OCI-M2 (cell line): Measurements from ENCODE around the gene CCSER2.
"Not testable (repeated sequence)": the region's sequence is repeated elsewhere in the genome, so short reads cannot be mapped to it uniquely, and the experiment has no call there.

ENCODE experiments used
- DNase-seq: peaks from one replicate; lab custom pipeline; 2025; ENCODE audit not compliant: unreplicated experiment; lab: John Stamatoyannopoulos, UW

CCSER2 gene, protein sequence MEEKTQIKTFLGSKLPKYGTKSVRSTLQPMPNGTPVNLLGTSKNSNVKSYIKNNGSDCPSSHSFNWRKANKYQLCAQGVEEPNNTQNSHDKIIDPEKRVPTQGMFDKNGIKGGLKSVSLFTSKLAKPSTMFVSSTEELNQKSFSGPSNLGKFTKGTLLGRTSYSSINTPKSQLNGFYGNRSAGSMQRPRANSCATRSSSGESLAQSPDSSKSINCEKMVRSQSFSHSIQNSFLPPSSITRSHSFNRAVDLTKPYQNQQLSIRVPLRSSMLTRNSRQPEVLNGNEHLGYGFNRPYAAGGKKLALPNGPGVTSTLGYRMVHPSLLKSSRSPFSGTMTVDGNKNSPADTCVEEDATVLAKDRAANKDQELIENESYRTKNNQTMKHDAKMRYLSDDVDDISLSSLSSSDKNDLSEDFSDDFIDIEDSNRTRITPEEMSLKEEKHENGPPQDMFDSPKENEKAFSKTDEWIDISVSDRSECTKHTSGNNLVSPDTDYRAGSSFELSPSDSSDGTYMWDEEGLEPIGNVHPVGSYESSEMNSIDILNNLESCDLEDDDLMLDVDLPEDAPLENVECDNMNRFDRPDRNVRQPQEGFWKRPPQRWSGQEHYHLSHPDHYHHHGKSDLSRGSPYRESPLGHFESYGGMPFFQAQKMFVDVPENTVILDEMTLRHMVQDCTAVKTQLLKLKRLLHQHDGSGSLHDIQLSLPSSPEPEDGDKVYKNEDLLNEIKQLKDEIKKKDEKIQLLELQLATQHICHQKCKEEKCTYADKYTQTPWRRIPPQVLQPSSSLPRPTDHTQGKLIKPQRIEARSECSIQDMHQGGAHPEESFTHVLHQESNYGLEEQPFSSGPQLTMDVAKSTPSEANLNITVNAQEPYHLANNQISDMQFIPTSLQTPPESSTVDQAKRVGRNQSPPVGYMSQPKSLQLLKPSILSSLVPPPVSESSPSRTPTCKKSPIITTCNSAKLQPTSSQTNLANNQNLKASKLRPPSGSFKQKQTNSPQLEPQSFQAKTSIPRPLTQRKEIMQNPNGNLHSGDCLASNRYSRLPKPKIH

DNA sequence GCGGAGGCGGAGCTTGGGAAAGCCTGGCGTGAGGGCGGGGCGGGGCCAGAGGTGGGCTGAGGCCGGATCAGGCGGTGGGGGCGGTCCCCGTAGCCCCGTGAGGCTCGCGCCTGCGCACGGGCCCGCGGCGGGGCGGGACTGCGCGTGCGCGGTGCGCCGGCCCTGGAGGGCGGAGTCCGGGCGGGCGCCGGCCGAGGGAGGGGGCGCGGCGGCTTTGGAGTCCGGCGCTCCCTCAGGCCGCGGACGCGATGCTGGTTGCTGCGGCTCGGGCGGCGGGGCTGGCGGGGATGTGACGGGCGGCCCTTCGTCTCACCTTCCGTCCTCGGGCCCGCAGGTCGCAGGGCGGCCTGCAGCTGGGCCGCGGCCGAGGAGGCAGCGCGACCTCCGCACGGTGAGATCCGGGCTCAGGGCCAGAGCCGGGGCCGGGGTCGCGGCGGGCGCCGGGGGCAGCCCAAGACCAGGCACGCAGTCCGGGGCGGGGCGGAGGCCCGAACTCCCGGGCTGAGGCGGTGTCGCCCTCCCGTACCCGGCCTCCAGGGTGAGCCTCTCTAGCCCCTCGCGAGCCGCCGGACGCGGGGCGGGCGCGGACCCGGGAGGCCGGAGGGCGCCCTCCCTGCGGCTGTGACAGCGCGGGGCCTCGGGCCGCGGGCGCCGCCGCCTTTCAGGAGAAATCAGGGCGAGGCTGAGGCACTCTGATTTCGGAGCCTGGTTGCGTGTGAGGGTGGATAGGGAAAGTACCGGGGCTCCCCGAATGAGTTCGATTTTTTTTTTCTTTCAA, at the start of gene CCSER2:
Gene CCSER2, plus strand, starts transcription at position 172 of the 778 bp plus-strand sequence. CDS start 42,464 bp downstream, outside the sequence.
- DNase-seq = peak; percentile 9

DNA sequence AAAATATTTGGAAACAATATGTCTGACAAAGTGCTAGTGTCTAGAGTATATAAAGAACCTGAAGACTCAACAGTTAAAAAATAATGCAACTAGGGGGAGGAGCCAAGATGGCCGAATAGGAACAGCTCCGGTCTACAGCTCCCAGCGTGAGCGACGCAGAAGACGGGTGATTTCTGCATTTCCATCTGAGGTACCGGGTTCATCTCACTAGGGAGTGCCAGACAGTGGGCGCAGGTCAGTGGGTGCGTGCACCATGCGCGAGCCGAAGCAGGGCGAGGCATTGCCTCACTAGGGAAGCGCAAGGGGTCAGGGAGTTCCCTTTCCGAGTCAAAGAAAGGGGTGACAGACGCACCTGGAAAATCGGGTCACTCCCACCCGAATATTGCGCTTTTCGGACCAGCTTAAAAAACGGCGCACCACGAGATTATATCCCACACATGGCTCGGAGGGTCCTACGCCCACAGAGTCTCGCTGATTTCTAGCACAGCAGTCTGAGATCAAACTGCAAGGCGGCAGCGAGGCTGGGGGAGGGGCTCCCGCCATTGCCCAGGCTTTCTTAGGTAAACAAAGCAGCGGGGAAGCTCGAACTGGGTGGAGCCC, 48.4 kb upstream of the CCSER2 start:
- DNase-seq = not testable (repeated sequence)

DNA sequence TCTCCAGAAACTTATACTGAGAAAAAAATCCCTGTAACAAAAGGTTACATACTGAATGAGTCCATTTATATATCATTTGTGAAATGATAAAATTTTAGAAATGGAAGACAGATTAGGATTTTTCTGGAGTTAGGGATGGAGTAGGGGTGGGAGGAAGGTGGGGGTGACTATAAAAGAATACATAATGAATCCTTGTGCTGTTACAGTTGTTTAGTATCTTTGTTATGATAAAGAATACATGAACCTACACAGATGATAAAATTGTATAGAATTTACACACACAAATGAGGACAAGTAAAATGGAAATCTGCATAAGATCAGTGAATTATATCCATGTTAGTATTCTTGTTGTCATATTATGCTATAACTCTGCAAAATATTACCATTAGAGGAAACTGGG, 41.7 kb upstream of the CCSER2 start:
- DNase-seq = no peak

DNA sequence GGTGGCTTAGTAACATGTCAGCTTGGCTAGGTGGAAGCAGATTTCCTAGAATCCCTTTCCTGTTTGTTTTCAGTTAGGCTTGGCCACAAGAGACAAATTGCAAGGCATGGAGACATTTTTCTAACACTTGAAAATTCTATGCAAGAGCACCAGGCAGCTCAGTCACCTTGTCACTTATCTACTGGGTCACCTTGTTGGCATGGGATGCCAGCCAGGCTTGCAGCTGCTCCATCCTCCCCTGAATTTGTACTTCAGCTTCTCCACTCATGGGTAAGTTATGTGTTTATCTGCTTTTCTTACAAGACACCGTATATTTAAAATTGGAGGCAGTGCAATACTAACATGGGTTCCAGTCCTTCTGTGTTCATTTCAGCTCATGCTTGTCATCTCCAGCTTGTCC, 40.2 kb upstream of the CCSER2 start:
- DNase-seq = no peak

DNA sequence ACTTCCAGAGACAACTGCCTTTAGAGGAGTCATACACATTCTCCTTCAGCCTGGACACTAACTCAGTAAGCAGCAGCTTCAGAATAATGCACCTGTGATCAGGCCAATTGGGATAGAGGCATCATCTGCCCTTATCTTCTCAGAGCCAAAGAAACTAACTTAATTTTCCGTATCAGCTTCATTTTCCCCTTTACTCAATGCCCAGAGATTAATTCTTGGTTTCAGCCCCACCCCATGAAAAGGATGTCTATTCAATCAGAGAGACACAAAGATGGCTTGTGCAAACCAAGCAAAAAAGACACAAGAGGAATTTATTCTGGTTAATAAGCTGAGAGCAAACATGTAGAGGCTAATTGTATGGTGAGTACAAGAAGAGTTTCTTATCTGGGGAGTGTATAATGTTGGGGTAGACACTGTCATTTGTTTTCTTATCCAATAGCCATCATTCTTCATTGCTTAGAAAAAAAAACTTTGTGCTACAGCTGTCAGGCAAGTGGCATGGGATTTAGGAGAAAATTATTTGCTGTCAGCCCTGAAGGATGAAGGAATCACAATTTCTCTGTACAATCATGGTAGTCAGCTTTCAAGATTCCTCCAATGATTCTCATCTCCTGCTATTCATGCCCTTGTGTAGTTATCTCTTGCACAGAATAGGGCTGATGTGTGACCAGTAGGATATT, 38.7 kb upstream of the CCSER2 start:
- no peak for DNase-seq

DNA sequence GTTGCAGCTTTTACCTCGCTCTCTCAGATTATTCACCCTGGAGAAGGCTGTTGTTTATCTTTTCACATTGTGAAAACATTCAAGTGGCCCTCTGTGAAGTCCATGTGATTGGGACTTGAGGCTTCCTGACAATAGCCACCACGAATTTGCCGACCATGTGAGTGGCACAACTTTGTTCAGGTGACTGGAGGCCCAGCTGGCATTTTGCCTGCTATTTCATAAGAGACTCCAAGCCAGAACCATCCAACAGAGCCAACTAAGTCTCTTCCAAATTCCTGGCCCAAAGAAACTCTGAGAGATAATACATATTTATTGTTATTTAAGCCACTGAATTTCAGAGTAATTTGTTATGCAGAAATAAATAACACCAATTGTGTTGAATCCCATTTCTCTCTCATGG, 38.2 kb upstream of the CCSER2 start:
- no peak for DNase-seq

DNA sequence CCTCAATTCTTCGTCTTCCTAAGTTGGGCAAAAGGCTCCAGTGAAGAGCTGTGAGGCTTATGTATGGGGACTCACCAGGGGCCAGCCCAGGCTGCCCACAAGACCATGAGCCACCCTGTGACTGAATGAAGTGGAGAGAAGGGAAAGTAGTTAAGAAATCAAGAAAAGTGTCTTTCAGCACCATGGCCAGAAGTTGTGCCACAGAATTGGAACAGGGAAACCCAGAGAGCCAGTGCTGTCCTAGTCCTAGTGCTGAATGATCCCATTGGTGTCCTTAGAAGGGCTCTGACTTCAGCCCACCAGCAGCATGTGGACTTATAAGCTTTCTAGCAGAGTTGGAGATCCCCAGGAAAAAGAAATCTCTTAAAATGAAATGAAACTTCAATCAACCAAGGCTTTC, 37.0 kb upstream of the CCSER2 start:
- DNase-seq = no peak

DNA sequence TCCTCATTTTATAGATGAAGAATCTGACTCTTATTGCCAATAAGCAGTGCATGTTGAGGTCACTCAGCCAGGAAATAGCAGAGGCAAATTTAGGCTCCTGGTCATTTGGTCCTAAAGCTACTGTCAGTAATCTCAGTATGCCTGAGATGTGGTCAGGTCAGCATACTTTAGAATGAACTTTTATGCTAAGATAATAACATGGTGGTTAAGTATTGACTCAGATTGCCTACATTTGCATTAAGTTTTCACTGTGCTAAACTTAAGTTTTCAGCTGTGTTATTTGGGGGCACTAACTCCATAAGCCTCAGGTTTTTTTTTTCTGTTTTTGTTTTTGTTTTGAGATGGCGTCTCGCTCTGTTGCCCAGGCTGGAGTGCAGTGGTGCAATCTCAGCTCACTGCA, 35.9 kb upstream of the CCSER2 start:
- no peak for DNase-seq

DNA sequence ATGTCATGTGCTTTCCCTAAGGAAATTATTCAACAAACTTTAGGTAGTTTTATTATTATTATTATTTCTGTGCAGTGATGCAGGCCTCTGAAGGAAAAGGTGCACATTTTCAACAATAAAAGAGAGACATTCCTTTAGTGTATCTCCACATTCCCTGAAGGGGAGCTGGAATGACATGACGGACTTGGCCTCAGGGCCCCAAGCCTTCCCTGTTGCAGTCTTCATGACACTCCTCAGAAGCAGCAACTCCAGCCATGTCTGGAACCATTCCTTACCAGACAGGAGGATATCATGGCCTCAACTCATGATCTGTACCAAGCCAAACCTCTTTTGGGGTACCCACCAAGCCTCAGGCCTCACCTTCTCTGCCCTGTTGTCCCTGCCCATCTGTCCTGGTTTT, 35.2 kb upstream of the CCSER2 start:
- no peak for DNase-seq

DNA sequence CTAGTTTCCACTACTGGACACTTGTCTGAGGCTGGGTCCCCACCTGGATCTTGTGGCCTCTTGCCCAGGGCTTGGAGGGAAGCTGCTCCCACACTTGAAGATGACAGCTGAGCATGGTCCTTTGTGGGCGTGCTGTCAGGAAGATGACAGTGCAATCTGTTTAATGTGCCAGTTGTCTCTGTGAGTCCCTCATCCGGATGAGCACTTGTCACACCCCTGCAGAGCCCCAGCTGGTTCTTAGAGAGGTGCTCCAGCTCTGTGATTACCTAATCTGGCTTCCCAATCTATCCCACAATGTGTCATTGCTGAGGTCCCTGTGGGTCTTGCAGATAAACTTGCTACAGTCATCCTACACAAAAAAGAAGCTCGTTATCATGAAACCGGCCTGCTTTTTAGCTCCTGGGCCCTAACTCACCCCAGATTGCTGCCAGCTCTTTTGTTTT, 34.8 kb upstream of the CCSER2 start:
- peak; percentile 53 for DNase-seq

DNA sequence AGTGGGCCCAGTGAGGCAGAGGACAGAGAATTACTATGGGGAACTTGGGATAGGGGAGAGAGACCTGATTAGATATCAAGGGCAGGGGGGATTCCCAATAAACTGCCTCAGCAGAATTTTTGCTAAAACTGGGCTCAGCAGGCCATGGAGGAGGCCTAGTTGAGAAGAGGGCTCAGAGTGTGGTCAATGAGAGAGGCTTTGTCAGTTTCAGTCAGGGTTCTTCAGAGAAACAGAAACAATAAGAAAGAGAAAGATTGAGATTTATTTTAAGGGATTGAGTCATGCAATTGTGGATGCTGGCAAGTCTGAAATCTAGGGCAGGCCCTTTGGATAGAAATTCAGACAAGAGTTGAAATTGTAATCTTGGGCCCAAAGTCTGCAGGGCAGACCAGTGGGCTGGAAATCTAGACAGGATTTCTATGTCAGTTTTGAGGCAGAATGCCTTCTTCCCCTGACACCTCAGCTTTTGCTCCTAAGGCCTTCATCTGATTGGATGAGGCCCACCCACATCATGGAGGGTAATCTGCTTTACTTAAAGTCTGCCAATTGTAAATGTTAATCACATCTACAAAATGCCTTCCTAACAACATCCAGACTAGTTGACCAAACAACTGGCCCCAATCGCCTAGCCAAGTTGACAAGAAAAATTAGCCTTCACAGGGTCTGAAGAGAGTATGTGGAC, 33.5 kb upstream of the CCSER2 start:
- no peak for DNase-seq

DNA sequence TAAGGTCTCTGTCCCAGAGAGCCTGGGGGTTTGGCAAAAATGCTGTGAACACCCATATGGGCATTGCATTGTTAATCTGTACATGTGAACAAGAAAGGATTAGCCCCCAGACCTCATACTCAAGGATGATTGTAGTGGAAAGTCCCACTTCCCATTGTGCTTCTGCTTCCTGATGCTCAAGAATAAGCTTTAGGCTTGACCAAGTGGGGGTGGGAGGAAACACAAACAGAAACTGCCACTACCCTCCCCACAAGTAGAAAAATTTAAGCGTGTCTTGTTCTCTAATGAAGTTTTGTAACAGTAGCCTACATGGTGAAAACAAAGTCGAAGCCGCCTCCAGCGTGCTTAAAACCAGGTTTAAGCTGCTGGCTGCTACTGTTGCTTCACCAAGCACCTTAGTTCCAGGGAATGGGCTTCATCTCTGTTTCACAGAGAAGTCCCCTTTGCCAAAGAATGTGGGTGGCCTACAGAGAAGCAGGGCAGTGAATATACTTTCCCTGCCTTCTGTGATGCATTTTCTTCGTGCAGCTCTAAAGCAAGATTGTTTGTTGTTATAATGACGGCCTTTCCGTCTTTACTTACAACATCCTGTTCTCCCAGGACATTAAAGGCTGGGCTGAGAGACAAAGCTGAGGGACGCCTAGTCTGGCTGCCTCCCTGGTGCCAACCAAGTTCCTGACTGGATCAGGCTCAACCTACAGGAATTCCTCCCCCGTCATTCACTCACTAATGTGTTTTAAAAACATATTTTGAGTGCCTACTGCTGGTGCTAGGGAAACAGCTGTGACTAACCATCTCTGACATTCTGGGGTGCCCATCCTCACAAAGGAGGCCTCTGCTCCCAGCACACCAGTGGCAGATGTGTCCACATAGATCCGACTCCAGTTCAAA, 32.1 kb upstream of the CCSER2 start:
- DNase-seq = no peak

DNA sequence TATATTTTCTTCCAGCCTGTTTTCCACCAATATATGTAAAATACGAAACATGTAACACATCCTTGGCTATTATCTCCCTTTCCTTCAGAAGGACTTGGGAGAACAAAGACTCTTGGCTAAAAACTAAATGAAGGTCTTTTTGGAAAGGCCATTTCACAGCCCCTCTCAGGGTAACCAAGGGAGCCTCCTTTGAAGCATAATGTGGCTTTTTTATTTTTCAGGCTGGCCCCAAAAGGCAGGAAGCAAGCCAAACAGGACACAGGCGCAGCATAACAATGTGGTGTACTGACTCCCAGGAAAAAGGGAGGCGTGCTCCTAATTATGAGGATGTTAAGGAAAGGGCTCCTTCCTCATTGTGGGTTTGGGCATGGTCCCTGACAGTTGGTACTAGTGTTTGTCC, 30.3 kb upstream of the CCSER2 start:
- DNase-seq = no peak

DNA sequence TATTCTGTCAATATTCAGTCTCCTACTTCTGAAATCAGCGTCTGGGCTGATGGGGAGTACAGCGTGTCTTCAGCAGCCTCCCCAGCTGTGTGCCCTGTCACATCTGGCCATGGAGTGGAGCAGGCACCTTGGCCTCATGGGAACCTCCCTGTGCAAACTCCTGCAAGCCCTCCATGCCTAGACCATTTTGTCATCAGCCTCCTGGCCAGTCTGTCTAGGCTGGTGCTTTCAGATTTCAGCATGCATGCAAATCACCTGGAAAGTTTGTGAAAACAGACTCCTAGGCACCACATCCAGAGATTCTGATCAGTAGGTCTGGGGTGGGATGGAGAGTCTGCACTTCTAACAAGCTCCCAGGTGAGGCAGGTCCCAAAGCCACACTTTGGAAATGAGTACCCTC, 26.2 kb upstream of the CCSER2 start:
- DNase-seq = no peak

DNA sequence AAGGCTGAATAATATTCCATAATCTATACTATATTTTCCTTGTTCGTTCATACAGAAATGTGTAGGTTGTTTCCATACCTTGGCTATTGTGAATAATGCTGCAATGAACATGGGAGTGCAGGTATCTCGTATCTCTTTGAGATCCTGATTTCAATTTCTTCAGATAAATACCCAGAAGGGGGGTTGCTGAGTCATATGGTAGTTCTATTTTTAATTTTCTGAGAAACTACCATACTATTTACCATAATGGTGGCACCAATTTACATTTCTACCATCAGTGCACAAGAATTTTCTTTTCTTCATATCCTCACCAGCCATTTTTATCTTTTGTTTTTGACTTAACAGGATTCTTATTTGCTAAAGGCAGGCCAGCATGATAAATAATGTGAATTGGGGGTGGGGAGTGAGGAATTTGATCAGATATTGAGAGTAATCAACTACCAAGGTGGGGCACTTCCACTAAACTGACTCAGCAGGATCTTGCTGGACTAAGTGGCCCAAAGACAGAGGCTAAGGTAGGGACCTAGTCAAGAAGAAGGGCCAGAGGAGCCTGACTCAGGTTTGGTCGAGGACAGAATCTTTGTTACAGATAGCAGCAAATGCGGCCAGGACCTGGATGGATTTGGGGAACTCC, 21.5 kb upstream of the CCSER2 start:
- DNase-seq = no peak

DNA sequence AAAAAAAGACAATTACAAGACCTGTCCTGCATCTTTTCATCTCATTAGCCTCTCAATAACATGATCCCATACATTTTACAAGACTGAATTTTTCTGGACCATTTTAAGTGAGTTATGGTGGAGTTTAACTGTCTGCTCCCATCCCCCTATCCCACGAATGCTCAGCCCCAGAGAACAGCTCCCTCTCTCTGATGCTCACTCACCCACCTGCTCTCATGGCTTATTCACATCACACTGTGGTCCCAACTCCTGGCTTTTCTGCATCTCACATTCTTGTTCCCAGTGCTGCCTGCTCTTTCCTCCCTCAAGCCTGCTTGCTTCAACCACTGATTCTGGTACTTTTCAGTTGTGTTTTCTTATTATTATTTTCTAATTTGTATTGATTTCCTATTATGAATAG, 20.4 kb upstream of the CCSER2 start:
- no peak for DNase-seq

DNA sequence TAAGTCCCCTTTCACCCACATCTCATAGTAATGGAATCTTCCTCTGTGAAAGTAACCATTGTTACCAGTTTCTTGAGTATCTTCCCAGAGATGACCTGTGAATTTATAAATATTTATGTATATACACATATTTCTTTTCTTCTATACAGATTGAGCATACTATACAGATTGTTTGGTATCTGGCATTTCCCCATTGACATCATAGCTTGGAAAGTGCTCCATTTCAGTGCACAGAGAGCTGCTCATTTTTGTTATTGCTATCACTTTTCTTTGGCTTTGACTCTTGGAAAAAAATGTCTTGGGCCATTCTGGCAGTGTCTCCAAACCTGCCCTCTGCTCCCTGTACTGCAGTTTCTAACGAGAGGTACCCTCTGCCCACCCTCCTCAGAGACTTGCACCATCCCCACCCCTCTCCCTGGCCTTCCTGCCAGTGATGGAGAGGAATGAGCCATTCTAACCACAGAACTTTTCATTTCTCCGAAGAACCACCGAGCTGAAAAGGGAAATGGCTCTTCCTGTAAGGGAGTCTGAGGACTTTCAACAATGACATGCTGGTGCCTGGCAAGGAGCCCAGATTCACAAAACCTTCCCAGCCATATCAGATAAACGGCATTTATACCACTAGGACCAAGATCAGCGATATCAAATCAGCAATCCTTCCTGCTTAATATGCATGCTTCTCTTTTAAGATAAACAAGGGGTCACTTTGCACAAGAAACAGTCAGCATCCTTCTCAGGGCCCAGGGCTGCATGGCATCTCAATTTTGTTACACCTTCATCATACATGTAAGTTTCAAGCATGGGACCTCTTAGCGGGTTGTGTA, 19.7 kb upstream of the CCSER2 start:
- no peak for DNase-seq
